ENCODE results near the gene HMCN1.

The HMCN1 gene

DNA sequence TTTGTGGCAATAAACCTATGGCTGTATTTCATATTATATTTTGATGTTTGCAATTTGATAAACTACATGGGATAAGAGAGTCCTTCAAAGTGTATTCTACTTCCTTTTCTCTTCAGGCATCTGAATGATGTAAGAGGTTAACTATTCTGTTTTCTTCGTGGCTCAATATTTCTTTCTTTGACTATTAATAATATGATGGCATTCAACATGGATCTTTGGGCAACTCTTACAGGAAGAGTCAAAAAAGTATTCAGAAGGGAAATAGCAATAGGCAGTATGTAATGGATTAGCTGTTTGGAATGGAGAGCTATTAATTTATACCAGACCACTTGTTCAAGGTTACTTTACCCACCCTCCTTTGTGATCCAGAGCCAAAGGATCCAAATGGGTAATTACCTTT is 74.4 kb downstream of the HMCN1 start:
- DNase-seq = no peak

DNA sequence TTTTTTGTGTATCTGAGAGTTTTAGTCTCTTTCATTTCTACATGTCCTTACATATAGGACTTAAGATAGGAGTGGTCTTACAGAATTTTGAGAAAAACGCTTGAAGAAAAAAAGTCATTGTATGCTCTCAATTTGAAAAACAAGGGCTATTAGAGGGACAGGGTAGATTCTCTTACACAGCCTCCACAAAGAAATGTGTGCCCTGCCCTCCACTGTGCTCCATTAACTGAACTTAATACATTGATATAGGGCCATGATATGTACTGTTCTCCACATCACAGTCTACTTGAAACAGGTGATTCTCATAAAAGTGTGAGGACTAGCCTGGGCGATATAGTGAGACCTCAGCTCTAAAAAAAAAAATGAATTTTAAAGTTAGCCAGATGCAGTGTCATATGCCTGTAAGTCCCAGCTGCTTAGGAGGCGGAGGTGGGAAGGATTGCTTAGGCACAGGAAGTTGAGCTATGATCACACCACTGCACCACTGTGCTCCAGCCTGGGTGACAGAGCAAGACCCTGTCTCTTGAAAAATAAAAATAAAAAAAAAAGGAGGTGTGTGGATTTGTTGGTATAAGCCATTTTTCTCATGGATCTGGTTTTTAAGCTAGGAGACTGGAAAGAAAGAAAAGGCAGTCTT is 77.0 kb downstream of the HMCN1 start:
- DNase-seq = no peak

DNA sequence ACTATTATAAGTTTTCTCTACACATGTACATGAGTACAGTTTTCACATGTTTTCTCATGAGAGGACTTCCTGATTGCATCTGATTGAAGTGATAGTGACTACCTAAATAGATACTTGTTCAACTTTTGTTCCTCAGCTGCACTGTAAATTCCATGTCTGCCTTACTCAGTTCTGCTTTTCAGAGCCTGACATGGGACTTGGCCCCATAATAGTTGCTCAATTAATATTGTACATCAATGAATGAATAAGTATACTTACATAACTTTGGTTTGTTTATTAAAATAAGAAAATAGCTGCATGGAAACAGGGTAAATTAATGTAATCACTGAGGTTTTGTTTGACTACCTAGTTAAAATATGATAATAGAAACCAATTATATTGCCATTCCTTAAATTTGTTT is 78.7 kb downstream of the HMCN1 start:
- DNase-seq = no peak

DNA sequence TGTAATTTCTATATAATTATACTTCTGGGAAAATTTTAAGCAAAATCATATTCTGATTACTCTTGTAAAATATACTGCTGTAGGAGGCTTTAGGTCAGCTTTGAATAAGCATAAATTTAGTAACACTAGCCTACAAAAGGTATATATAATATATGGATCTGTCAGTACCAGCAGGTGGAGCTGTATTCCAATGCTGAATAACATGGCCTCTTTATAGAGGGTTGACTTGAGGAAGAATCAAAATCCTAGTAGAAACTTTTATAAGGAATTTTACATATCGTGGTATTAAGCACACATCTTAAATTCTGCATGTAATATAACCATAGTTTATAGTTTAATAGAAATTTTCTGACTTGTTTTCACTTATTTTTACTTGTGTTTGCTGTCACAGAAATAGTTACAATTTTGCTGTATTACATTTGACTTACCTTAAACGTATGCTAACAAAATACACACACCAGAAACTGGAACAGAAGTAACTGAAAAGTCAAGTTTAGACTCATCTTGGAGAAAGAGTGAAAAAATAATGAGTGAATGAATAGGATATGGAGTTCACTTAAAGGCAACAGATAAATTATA is 79.3 kb downstream of the HMCN1 start:
- DNase-seq = peak; percentile 41

DNA sequence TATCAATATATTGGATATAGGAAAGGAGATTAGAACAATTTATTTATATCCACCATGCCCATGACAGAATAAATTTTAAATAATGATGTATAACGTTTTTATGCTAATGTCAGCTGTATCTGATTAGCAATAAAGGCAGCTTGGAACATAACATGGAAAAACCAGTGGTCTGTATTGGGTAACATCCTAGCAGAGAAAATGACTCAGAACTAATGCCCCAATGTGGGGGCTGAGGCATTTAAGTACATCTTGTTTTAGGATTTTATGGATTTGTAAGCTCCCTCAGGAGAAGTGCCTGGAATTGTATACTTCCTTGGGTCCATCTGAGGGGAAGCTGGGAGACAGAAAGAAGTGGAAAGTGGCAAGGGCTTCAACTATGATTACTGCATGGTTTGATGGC is 82.3 kb downstream of the HMCN1 start:
- DNase-seq = no peak

DNA sequence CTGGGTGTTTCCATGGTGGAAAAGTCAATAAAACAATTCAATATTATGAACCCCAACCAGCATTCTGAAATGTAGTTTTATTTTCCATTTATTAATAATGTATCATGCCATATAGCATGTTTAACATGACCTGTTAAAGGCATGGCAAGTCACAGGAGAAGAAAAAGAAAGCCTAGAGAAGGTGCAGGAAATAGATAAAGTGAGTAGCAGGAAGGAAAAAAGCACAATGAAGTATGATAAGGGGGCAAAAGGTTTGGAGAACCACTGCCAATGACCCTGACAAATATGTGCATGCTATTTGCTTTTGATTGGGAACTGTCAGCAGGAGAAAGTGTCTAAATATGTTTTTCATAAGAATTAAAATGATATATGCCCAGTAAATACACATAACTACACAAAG is 85.6 kb downstream of the HMCN1 start:
- DNase-seq = no peak

DNA sequence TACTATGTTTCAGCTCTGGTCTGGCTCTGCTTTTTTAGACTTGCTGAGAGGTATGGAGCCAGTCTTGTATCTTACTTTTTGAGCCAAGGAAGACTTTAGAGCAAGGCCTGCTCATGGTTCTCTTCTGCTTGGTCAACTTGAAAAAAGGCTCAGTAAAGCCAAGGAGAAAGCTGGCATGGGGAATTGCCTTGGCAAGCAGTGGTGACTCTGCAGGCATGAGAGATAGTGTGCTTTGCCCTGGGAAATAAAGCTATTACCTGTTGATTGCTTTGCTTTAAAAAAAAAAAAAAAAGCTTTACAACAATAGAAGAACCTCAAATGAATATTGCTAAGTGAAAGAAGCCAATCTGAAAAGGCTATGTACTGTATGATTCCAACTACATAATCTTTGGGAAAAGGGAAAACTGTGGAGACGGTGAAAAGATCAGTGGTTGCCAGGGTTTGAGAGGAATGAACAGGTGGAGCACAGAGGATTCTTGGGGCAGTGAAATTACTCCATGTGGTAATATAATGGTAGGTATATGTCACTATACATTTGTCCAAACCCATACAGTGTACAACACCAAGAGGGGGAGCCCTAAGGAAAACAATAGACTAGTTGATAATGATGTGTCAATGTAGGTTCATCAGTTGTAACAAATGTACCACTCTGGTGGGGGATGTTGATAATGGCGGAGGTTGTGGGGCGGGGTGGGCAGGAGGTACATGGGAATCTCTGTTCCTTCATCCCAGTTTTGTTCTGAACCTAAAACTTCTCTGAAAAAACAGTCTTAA is 87.6 kb downstream of the HMCN1 start:
- DNase-seq = no peak

DNA sequence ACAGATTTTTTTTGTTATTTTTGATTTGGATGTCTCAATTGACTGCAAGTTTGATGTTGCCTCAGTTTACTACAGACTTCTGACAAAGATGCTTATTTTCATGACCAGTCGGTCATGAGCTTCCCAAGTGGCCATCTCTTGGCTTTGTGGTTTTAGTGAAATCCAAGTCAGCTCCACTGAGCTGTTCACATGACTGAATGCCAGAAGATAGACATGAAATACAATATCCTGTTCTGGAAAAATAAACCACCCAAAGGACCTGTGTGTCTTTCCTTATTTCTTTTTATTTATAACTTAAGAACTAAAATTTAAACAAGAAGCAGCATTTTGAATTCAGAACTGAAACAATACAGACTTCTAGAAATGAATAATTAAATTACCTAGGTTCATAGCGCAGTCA is 89.3 kb downstream of the HMCN1 start:
- no peak for DNase-seq

DNA sequence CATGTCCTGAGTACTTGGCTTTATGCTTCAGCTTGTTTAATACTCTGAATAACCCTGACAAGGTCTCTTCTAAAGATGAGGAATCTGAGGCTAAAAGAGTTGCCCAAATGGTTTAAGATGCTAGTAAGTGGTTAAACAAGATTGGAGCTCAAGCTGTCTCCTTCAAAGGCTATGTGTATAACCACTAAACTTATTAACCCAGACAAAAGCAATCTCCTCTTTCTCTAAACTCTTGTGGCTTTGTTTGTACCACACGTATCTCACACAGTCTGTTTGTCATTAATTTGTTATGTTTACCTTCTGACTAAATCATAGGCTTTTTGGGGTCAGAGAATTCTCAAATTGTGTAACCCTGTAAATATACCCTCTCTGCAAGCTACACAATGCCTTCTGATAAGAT is 89.9 kb downstream of the HMCN1 start:
- DNase-seq = no peak

DNA sequence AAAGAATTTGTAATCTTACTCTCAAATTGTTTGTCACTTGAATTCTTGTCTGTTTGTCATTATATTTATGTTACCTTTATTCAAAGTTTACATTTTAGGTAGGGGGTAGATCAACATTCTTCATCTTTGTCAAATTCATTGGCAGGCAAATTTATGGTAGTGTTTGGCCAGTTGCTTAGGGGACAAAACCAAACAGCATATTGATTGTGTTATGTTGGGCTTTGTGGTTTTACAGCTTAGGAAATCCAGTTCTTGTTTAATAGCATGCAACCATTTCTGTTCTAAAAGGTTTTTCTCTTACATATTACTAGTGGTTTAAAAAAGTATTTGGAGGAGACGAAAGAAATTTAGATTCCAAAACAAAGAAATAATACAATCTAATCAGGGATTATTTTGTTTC is 91.4 kb downstream of the HMCN1 start:
- no peak for DNase-seq

DNA sequence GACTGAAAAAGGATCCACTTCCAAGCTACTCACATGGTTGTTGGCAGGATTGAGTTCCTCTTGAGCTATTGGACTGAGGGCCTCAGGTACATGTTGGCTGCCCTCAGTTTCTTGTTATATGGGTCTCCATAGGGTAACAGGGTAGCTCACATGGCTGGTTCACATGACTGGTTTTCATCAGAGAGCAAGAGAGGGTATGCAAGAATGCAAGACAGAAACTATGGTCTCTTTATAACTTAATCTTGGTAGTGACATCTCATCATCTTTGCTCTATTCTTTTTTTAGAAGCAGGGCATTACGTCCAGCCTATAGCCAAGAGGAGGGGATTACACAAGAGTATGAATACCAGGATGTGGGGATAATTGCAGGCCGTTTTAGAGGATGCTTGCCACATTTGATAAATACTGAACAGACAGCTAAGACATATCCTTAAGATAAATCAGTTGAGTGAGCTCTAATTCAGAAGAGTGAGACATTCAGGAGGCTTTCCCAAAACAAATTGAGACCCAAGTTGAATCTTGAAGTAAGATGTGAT is 100.2 kb downstream of the HMCN1 start:
- no peak for DNase-seq

DNA sequence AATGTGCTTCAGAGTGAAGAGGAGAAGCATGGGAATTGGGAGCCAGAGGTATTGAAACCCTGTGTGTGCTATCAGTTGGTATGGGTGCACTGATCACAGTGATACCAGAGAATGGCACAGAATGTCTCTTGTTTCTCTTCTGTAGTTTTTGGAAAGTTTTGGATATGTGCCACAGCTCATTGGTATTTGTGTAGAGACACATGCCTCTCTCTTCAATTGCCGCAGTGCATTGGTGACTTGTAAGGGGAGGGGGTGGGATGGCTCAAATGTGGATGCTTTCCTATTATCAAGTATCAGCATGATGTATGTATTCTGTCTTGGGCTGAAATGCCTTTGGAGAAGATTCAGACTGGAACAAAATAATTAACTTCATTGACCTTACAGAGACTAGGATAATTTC is 101.0 kb downstream of the HMCN1 start:
- no peak for DNase-seq

DNA sequence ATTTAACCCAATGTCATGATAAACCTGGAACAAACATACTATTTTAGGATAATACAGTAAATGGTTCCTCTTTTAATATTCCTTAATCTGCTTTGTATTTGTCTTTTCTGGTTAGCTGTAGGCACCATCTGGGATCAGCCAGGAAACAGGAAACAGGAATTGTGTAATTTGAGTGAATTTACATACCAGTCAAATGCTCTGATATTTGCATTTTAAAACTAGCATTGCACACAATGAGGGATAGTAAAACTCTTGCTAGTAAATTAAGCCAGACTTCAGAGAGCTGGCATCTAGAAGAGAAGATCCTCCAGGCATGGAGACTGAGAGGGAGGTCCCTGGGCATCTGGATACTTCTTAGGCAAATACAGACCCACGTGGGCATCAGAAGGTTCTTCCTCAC is 103.5 kb downstream of the HMCN1 start:
- no peak for DNase-seq

DNA sequence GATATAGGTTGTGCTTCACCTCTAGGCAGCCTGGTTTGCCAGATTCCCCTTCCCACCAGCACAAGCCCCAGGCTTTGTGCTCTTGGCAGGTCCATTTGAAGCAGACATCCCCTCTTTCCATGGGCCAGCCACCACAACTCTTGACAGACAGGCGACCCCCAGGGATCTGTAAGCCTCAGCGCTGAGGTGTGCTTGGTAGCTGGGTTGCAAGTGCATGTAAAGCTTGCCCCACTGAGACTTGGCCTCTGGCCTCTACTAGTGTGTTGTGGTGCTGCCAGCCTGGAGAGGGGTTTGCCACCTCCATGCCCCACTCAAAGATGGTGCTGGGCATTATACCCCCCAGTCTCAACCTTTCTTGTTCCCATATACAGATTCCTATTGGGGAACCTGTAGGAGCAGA is 103.9 kb downstream of the HMCN1 start:
- no peak for DNase-seq

DNA sequence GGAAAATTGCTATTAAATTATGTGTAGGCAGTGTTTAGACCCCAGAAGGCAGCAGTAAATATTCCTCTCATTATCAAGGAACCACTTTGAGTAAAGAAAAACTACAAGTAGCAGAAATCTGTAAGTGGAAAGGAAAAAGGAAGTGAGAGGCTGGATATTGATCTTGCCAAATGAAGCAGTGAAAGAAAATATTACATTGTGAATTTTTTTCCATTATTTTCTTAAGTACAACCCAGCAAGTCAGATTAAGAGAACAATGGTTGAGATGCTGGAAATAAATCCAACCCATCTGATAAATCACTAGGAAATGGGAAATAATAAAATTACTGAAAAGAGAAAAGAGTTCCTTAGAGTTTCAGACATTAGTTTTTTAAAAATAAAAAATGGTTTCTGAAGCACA is 106.7 kb downstream of the HMCN1 start:
- DNase-seq = no peak

DNA sequence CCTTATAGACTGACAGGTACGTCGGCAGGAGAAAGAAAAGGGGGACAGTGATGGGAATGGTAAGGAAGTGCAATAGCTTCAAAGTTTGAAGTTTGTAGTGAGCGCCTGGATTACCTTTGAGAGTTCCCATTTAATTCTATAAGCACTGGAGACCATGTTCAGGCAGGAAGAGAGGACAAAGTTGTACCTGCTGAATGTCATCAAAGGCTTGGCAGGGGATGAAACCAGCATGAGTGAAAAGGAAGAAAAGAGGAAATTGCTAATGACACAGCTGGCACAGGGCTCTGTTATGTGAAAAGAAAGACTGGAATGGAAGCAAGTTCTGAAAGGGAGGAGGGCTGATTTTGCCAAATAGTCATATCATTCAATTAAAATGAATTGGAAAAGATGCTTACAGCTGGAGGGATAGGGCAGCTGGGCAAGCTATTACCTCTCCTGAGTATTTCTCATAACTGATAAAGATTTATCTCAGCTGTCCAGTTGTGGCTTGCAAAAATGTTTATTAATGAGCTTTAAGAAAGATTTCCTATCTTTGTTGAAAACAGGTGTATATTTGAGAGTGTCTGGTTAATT is 109.2 kb downstream of the HMCN1 start:
- no peak for DNase-seq

DNA sequence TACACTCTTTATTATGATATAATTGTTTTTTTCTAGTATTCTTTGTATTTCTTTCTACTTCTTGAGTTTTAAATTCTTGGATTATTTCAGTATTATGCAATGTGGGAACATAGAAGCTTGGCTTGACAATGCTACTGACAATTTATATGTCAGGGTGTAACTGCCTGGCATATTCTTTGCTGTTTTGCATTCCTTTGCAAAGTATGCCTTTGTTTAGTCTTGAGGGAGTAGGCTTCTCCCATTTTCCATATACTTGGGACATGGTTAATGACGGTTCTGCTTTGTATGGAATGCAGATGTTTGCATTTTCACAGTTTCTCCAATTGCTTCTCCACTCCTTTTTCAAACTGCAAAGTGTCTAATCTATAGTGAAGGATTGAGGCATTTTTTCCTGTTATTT is 109.8 kb downstream of the HMCN1 start:
- no peak for DNase-seq

DNA sequence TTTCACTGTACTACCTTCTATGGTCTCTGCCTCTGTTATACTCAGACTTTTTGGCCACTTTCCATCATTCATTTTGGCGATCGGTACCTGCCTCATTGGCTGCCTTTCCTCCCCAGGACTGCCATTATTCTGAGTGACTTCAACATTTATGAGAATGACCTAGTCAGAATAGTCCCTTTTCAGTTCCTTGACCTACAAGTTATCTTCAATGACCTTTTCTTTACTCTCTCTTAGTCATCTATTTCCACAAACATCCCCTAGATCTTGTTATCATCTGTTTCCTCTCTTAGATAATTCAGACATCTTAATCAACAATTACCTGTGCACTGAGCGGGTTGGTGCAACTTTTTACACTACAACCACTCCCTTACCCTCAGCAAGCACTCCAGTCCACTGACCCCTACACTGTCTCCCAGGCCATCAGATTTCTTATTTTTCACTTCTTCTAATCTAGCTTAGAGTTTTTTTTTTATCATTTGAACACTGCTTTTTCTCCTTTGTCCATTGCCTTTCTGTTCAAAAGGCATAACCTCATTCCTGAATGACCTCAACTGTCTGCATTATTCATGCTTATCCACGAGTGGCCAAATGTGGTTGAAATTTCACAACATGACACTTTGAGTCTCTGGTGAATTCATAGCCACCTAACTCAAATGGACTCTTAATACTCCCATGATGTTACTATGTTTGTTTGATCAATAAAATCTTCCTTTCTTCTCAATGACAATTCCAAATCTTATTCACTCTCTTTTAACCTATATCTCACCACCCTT is 112.7 kb downstream of the HMCN1 start:
- no peak for DNase-seq

DNA sequence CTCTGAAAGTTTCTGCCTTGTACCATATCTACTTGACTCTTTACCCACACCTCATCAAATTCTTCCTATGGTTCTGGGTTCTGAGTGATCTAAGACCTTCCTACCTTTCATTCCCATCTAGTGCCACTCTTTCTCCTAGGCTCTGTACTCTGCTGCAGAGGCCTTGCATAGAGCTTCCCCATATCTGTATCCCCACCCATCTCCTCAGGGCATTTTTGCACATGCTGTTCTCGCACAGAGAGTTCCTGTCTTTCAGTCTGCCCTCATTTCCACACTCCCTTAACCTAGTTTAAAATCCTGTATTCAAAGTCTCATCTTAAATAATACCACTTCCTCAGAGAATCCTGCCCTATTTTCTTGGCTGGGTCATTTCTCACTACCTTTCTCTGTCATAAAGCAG is 114.8 kb downstream of the HMCN1 start:
- no peak for DNase-seq

DNA sequence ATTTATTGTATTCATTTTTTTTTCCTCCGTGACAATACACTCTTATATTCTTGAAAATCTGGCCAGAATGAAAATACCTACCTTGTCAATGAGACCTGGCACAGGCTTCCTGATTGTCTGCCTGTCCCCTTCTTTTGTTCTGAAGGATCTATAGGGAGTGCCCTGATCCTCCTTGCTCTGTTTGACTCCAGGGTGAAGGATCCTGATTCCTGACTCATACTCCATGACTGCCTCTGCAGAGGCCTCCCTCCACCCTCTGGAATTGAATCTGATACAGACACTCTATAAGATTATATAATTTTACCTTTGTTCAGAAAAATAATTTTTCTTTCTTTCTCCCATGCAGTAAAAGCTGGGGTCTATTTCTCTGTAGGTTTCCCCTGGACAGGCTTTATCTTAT is 116.2 kb downstream of the HMCN1 start:
- DNase-seq = no peak

DNA sequence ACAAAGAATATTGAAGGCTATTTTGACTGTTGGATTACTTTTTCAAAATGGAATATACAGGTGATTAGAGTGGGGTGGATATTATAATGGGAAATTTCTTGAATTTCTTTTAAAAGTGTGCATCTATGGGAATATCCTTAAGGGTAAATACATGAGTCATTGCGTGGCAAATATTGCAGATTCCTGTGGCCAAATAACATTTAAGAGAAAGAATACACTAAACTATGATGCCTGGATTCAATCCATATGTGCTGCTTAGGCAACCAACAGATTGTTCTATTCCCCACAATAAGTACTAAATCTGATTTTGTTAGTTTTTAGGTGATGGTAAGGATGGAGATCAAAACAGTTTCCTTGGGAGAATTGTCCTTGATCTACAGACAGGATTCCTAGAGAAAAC is 119.5 kb downstream of the HMCN1 start:
- DNase-seq = no peak

DNA sequence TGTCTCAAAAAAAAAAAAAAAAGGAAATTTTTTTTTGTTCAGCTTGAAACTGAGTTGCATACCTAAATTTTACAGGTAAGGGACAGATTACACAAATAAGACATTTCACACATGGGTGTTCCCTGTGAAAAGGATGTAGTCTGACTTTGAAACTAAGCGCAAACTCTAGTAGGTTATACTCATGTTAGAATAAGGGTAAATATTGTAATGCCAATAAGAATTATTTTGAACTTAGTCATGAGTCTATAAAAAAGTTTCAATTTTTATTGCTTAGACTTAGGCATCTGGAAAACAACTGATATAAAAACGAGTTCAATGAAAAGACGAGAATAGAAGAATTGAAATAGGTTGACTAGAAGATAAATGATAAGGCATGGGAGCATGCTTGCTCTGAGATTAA is 122.3 kb downstream of the HMCN1 start:
- DNase-seq = no peak

DNA sequence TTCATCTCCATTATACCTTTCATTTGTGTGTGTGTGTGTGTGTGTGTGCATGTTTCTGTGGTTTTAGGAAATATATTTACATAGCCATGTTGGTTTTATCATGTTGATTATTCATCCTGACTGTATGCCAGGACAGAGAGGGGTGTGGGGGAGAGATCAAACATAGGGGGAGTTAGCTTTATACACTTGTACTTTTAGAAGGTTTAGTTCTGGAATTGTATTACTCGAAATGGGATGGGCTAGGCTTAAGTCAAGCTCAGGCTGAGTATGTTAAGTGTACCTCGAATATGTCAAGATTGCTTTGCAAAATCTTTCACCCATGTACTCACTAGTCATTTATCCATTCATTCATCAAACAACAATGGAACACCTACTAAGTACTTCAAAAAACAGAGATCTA is 123.3 kb downstream of the HMCN1 start:
- DNase-seq = no peak

All from activated CD4-positive, alpha-beta T cell treated with anti-CD3 and anti-CD28 coated beads, Interleukin-2, amount 50 U/mL, for 16 hours (primary cell).